SK-N-SH treated with all-trans-retinoic acid at 6 μM for 48 hours (cell line): ENCODE data around the gene SPON1.
"Not testable (repeated sequence)": the region's sequence is repeated elsewhere in the genome, so short reads cannot be mapped to it uniquely, and the experiment has no call there.

Source experiments
- ATAC-seq: fragments of 200-7000 bp; cut with Tn5 transposase; 3 replicates; pipeline ENCODE4 v1.9.1; 2020; ENCODE audit warnings: mild to moderate bottlenecking, moderate library complexity
- CREB5 ChIP-seq: fragments of 250-450 bp; sonication (Bioruptor Pico); IDR thresholded peaks from 2 replicates; pipeline ENCODE4 v1.5.1; 2020; ENCODE audit warnings: low read depth, mild to moderate bottlenecking, moderate library complexity
- CSDC2 ChIP-seq: fragments of 250-450 bp; sonication (Bioruptor Pico); IDR thresholded peaks from 2 replicates; pipeline ENCODE4 v1.5.0; 2020; ENCODE audit warnings: mild to moderate bottlenecking, moderate library complexity
- ESRRG ChIP-seq: fragments of 250-450 bp; sonication (Bioruptor Pico); IDR thresholded peaks from 2 replicates; pipeline ENCODE4 v1.6.1; 2021; ENCODE audit warnings: mild to moderate bottlenecking
- GLIS3 ChIP-seq: fragments of 250-450 bp; sonication (Bioruptor Pico); IDR thresholded peaks from 2 replicates; pipeline ENCODE4 v1.5.0; 2020; ENCODE audit warnings: mild to moderate bottlenecking, moderate library complexity
- ISL1 ChIP-seq: fragments of 250-450 bp; sonication (Bioruptor Pico); IDR thresholded peaks from 2 replicates; pipeline ENCODE4 v2.1.2; 2022; ENCODE audit warnings: mild to moderate bottlenecking, moderate library complexity
- PPARA ChIP-seq: fragments of 250-450 bp; sonication (Bioruptor Pico); IDR thresholded peaks from 2 replicates; pipeline ENCODE4 v1.5.0; 2020; ENCODE audit warnings: mild to moderate bottlenecking, borderline replicate concordance
- RARB ChIP-seq: fragments of 250-450 bp; sonication (Bioruptor Pico); IDR thresholded peaks from 2 replicates; pipeline ENCODE4 v1.8.0; 2021; ENCODE audit warnings: mild to moderate bottlenecking, moderate library complexity
- SNAI2 ChIP-seq: fragments of 250-450 bp; sonication (Bioruptor Pico); IDR thresholded peaks from 2 replicates; pipeline ENCODE4 v1.5.0; 2020; ENCODE audit warnings: mild to moderate bottlenecking, moderate library complexity
- TCF4 ChIP-seq: fragments of 250-450 bp; sonication (Bioruptor Pico); IDR thresholded peaks from 2 replicates; pipeline ENCODE4 v1.8.0; 2021; ENCODE audit warnings: mild to moderate bottlenecking, moderate library complexity, borderline replicate concordance
- TOX ChIP-seq: fragments of 250-450 bp; sonication (Bioruptor Pico); IDR thresholded peaks from 2 replicates; pipeline ENCODE4 v1.8.0; 2021; ENCODE audit warnings: mild to moderate bottlenecking, moderate library complexity, borderline replicate concordance
- ZC3H10 ChIP-seq: fragments of 250-450 bp; sonication (Bioruptor Pico); IDR thresholded peaks from 2 replicates; pipeline ENCODE4 v1.5.1; 2021; ENCODE audit warnings: mild to moderate bottlenecking, moderate library complexity
- ZFP3 ChIP-seq: fragments of 250-450 bp; sonication (Bioruptor Pico); IDR thresholded peaks from 2 replicates; pipeline ENCODE4 v1.5.0; 2020; ENCODE audit warnings: mild to moderate bottlenecking, moderate library complexity
- ZFP30 ChIP-seq: fragments of 450-650 bp; formaldehyde crosslinking; IDR thresholded peaks from 2 replicates; pipeline ENCODE4 v1.5.0; 2022; ENCODE audit warnings: mild to moderate bottlenecking, moderate library complexity
- ZNF565 ChIP-seq: fragments of 450-650 bp; formaldehyde crosslinking; conservative IDR thresholded peaks from 2 replicates; pipeline ENCODE4 v1.5.0; 2020; ENCODE audit warnings: low read depth, mild to moderate bottlenecking, moderate library complexity
- ZNF70 ChIP-seq: fragments of 450-650 bp; formaldehyde crosslinking; IDR thresholded peaks from 2 replicates; pipeline ENCODE4 v1.5.0; 2020; ENCODE audit warnings: mild to moderate bottlenecking, moderate library complexity
- ZNF8 ChIP-seq: fragments of 450-650 bp; formaldehyde crosslinking; IDR thresholded peaks from 2 replicates; pipeline ENCODE4 v1.5.0; 2020; ENCODE audit warnings: mild to moderate bottlenecking, moderate library complexity
- TF ChIP-seq, protein P1 (sequence below): fragments of 250-450 bp; sonication (Bioruptor Pico); IDR thresholded peaks from 2 replicates; pipeline ENCODE4 v1.8.0; 2021; ENCODE audit warnings: low read depth, mild to moderate bottlenecking, moderate library complexity, borderline replicate concordance
- TF ChIP-seq, protein P2 (sequence below): fragments of 250-450 bp; sonication (Bioruptor Pico); IDR thresholded peaks from 2 replicates; pipeline ENCODE4 v1.5.1; 2021; ENCODE audit warnings: mild to moderate bottlenecking, moderate library complexity
- TF ChIP-seq, protein P3 (sequence below): fragments of 250-450 bp; sonication (Bioruptor Pico); IDR thresholded peaks from 2 replicates; pipeline ENCODE4 v1.8.0; 2020; ENCODE audit warnings: mild to moderate bottlenecking, moderate library complexity, borderline replicate concordance
- TF ChIP-seq, protein P4 (sequence below): fragments of 250-450 bp; sonication (Bioruptor Pico); IDR thresholded peaks from 2 replicates; pipeline ENCODE4 v1.5.0; 2020; ENCODE audit warnings: mild to moderate bottlenecking, moderate library complexity

SPON1 gene

DNA sequence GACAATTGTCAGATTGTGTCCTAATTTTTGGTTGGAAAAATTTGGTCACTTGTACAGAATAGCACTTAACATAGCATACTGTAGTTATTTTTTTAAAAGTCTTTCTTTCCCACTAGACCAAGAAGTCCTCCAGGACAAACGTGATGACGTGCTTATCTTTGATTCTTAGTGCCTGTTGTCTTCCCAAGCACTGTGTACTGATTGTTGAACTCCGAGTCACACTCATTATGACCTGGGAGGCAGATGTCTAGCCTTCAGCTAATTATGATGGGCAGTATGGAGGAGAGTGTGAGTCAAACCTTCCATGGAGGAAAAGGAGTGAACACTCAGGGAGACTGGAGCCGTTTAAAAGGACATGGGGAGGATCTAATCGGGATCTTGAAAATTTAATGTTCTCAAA is 119.8 kb downstream of the SPON1 start:
- ATAC-seq = no peak
- TF ChIP-seq SNAI2 (no peak), TCF4 (CRISPR knock-in tag) (no peak), ZNF8 (CRISPR knock-in tag) (no peak), ESRRG (CRISPR knock-in tag) (no peak), GLIS3 (CRISPR knock-in tag) (no peak), CREB5 (CRISPR knock-in tag) (no peak), ZC3H10 (CRISPR knock-in tag) (no peak), ZFP30 (CRISPR knock-in tag) (no peak), ISL1 (CRISPR knock-in tag) (no peak)
- TF ChIP-seq, protein P1, sequence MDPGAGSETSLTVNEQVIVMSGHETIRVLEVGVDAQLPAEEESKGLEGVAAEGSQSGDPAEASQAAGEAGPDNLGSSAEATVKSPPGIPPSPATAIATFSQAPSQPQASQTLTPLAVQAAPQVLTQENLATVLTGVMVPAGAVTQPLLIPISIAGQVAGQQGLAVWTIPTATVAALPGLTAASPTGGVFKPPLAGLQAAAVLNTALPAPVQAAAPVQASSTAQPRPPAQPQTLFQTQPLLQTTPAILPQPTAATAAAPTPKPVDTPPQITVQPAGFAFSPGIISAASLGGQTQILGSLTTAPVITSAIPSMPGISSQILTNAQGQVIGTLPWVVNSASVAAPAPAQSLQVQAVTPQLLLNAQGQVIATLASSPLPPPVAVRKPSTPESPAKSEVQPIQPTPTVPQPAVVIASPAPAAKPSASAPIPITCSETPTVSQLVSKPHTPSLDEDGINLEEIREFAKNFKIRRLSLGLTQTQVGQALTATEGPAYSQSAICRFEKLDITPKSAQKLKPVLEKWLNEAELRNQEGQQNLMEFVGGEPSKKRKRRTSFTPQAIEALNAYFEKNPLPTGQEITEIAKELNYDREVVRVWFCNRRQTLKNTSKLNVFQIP = no peak
- TF ChIP-seq, protein P2, sequence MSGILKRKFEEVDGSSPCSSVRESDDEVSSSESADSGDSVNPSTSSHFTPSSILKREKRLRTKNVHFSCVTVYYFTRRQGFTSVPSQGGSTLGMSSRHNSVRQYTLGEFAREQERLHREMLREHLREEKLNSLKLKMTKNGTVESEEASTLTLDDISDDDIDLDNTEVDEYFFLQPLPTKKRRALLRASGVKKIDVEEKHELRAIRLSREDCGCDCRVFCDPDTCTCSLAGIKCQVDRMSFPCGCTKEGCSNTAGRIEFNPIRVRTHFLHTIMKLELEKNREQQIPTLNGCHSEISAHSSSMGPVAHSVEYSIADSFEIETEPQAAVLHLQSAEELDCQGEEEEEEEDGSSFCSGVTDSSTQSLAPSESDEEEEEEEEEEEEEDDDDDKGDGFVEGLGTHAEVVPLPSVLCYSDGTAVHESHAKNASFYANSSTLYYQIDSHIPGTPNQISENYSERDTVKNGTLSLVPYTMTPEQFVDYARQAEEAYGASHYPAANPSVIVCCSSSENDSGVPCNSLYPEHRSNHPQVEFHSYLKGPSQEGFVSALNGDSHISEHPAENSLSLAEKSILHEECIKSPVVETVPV (CRISPR knock-in tag) = no peak

- not testable (repeated sequence) for ATAC-seq
Observed at GRCh38 chr11:14088861-14089260, 126.3 kb downstream of the SPON1 start.

GRCh38 chr11:14089690-14090462 is 127.4 kb downstream of the SPON1 start:
- no peak for ATAC-seq
- no peak for TF ChIP-seq ZNF565 (CRISPR knock-in tag)
- TF ChIP-seq, all 23 proteins: peak for 0

DNA sequence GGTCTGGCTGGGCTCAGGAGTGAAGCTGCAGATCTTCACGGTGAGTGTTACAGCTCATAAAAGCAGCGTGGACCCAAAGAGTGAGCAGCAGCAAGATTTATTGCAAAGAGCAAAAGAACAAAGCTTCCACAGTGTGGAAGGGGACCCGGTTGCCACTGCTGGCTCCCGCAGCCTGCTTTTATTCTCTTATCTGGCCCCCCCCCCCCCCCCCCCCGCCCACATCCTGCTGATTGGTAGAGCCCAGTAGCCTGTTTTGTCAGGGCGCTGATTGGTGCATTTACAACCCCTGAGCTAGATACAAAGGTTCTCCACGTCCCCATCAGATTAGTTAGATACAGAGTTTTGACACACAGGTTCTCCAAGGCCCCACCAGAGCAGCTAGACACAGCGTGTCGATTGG is 128.1 kb downstream of the SPON1 start:
- ATAC-seq = not testable (repeated sequence)

GRCh38 chr11:14093065-14093464 is 130.5 kb downstream of the SPON1 start:
- no peak for ATAC-seq
- TF ChIP-seq ZFP30 (CRISPR knock-in tag) (no peak), GLIS3 (CRISPR knock-in tag) (no peak), ESRRG (CRISPR knock-in tag) (no peak), ZFP3 (CRISPR knock-in tag) (no peak), ZNF565 (CRISPR knock-in tag) (no peak), ISL1 (CRISPR knock-in tag) (no peak), RARB (CRISPR knock-in tag) (no peak), ZNF70 (no peak), TCF4 (CRISPR knock-in tag) (no peak), SNAI2 (no peak), TOX (CRISPR knock-in tag) (no peak), ZC3H10 (CRISPR knock-in tag) (no peak)
- TF ChIP-seq, protein P3, sequence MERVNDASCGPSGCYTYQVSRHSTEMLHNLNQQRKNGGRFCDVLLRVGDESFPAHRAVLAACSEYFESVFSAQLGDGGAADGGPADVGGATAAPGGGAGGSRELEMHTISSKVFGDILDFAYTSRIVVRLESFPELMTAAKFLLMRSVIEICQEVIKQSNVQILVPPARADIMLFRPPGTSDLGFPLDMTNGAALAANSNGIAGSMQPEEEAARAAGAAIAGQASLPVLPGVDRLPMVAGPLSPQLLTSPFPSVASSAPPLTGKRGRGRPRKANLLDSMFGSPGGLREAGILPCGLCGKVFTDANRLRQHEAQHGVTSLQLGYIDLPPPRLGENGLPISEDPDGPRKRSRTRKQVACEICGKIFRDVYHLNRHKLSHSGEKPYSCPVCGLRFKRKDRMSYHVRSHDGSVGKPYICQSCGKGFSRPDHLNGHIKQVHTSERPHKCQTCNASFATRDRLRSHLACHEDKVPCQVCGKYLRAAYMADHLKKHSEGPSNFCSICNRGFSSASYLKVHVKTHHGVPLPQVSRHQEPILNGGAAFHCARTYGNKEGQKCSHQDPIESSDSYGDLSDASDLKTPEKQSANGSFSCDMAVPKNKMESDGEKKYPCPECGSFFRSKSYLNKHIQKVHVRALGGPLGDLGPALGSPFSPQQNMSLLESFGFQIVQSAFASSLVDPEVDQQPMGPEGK (CRISPR knock-in tag) = no peak
- TF ChIP-seq, all 23 proteins: peak for 0

DNA sequence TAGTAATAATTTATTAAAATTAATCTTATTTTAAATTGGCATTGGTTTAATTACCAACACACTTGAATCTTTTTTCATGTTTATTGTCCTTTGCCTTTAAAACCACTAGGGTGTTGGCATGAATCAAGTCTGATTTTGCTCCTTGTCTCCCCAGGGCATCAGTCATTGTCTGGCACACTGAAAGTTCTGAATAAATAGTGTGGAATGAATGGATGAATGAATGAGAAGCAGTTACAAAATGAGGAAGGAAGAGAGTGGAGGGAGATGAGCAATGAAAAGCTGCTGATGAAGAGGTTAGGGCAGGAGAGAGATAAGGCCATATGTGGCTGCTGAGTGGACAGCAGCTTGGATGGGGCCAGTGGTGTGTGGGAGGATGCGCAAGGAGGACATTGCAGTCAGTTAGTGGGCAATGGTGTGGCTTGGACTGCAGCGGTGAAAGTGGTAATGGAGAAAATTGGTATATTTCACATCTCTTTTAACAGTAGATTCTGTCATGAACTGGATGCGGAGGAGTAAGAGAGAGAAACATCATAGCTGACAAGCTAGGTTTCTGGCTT is 132.0 kb downstream of the SPON1 start:
- no peak for ATAC-seq
- TF ChIP-seq ZNF8 (CRISPR knock-in tag) (no peak), ISL1 (CRISPR knock-in tag) (no peak), ZFP3 (CRISPR knock-in tag) (no peak), SNAI2 (no peak), ZFP30 (CRISPR knock-in tag) (no peak), CSDC2 (CRISPR knock-in tag) (no peak), ESRRG (CRISPR knock-in tag) (no peak), PPARA (CRISPR knock-in tag) (no peak), ZNF70 (no peak), RARB (CRISPR knock-in tag) (no peak), TCF4 (CRISPR knock-in tag) (no peak)
- TF ChIP-seq, protein P4, sequence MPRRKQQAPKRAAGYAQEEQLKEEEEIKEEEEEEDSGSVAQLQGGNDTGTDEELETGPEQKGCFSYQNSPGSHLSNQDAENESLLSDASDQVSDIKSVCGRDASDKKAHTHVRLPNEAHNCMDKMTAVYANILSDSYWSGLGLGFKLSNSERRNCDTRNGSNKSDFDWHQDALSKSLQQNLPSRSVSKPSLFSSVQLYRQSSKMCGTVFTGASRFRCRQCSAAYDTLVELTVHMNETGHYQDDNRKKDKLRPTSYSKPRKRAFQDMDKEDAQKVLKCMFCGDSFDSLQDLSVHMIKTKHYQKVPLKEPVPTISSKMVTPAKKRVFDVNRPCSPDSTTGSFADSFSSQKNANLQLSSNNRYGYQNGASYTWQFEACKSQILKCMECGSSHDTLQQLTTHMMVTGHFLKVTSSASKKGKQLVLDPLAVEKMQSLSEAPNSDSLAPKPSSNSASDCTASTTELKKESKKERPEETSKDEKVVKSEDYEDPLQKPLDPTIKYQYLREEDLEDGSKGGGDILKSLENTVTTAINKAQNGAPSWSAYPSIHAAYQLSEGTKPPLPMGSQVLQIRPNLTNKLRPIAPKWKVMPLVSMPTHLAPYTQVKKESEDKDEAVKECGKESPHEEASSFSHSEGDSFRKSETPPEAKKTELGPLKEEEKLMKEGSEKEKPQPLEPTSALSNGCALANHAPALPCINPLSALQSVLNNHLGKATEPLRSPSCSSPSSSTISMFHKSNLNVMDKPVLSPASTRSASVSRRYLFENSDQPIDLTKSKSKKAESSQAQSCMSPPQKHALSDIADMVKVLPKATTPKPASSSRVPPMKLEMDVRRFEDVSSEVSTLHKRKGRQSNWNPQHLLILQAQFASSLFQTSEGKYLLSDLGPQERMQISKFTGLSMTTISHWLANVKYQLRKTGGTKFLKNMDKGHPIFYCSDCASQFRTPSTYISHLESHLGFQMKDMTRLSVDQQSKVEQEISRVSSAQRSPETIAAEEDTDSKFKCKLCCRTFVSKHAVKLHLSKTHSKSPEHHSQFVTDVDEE (CRISPR knock-in tag) = no peak
- TF ChIP-seq, protein P3 (CRISPR knock-in tag) = no peak
